KMS-11 (cell line): ENCODE results near the gene SNX9.
"Not testable (repeated sequence)": the region's sequence is repeated elsewhere in the genome, so short reads cannot be mapped to it uniquely, and the experiment has no call there.

Experiments
- H2AFZ ChIP-seq: fragments of 200-600 bp; sonication (generic); 2 replicates; pipeline ENCODE4 v1.6.1; 2016; ENCODE audit warnings: antibody characterized with exemption, mixed run types, low read depth
- H3K27ac ChIP-seq: fragments of 200-600 bp; sonication (generic); 2 replicates; pipeline ENCODE4 v1.6.1; 2016; ENCODE audit warnings: mild to moderate bottlenecking, mixed run types
- H3K27me3 ChIP-seq: fragments of 200-600 bp; sonication (generic); 2 replicates; pipeline ENCODE4 v1.6.1; 2017; ENCODE audit warnings: mild to moderate bottlenecking, low read depth, mixed run types, moderate library complexity; ENCODE audit not compliant: insufficient read depth
- H3K36me3 ChIP-seq: fragments of 200-600 bp; sonication (generic); 2 replicates; pipeline ENCODE4 v1.6.1; 2017; ENCODE audit warnings: mild to moderate bottlenecking, mixed run types; ENCODE audit not compliant: insufficient read depth
- H3K4me1 ChIP-seq: fragments of 200-600 bp; sonication (generic); 2 replicates; pipeline ENCODE4 v1.6.1; 2016; ENCODE audit warnings: mild to moderate bottlenecking, low read depth, mixed run types; ENCODE audit not compliant: poor library complexity, severe bottlenecking
- H3K4me2 ChIP-seq: fragments of 200-600 bp; sonication (generic); 2 replicates; pipeline ENCODE4 v1.7.0; 2016; ENCODE audit warnings: mild to moderate bottlenecking, mixed run types
- H3K4me3 ChIP-seq: fragments of 200-600 bp; sonication (generic); IDR thresholded peaks from 2 replicates; pipeline ENCODE4 v1.6.1; 2017; ENCODE audit warnings: low read depth, low read length, mixed read lengths; ENCODE audit not compliant: insufficient read depth
- H3K79me2 ChIP-seq: fragments of 200-600 bp; sonication (generic); 2 replicates; pipeline ENCODE4 v1.6.1; 2016; ENCODE audit warnings: low read depth, mixed run types; ENCODE audit not compliant: insufficient read depth
- H3K9ac ChIP-seq: fragments of 200-600 bp; sonication (generic); 2 replicates; pipeline ENCODE4 v1.6.1; 2016; ENCODE audit warnings: mild to moderate bottlenecking, mixed run types
- H4K20me1 ChIP-seq: fragments of 200-600 bp; sonication (generic); 2 replicates; pipeline ENCODE4 v1.6.1; 2016; ENCODE audit warnings: mild to moderate bottlenecking, mixed run types; ENCODE audit not compliant: insufficient read depth
- TF ChIP-seq, protein P1 (sequence below): fragments of 200-600 bp; sonication (generic); conservative IDR thresholded peaks from 2 replicates; pipeline ENCODE4 v1.6.1; 2017; ENCODE audit warnings: low read depth, mild to moderate bottlenecking, antibody characterized with exemption, low read length, moderate library complexity, mixed read lengths

SNX9 gene

DNA sequence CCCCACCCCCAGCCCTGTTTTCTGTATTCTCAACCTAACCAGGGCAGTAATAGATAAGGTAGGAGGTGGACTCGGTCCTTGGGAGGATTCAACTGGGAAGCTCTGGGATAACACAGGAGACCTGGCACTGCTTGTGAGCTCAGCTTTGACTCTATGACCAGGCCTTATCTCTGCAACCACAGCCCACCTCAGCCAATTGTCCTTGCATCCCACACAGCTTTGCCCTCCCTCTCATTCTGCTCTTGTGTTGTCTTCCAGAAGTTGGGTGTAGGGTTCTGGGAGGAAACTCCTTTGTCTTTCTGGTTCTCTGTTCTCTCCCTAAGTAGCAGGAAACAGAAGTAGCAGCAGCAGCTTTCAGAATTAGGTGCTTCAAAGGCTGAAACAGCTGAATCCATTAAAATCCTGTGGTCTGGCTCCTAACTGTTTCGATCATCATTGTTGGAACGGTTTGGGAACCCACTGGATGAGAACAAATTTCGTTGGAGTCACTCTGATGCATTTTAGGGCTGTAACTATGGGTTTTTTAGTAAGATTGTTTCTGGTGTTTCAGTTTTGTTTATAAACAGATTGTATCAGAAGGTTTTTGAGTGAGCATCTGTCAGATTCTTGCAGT lies 32.4 kb upstream of the SNX9 start:
- no peak overlapping the region for H3K27ac ChIP-seq
- H3K4me2 ChIP-seq = no peak overlapping the region
- H3K4me1 ChIP-seq = no peaks in the 10 kb centered on the region
- H3K79me2 ChIP-seq = no peaks in the 10 kb centered on the region
- H2AFZ ChIP-seq = no peak overlapping the region
- H3K9ac ChIP-seq = no peak overlapping the region
- H3K27me3 ChIP-seq = no peaks in the 10 kb centered on the region
- H4K20me1 ChIP-seq = no peaks in the 10 kb centered on the region
- no peak overlapping the region for H3K4me3 ChIP-seq
- TF ChIP-seq, protein P1, sequence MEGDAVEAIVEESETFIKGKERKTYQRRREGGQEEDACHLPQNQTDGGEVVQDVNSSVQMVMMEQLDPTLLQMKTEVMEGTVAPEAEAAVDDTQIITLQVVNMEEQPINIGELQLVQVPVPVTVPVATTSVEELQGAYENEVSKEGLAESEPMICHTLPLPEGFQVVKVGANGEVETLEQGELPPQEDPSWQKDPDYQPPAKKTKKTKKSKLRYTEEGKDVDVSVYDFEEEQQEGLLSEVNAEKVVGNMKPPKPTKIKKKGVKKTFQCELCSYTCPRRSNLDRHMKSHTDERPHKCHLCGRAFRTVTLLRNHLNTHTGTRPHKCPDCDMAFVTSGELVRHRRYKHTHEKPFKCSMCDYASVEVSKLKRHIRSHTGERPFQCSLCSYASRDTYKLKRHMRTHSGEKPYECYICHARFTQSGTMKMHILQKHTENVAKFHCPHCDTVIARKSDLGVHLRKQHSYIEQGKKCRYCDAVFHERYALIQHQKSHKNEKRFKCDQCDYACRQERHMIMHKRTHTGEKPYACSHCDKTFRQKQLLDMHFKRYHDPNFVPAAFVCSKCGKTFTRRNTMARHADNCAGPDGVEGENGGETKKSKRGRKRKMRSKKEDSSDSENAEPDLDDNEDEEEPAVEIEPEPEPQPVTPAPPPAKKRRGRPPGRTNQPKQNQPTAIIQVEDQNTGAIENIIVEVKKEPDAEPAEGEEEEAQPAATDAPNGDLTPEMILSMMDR = no peak
- no peaks in the 10 kb centered on the region for H3K36me3 ChIP-seq

DNA sequence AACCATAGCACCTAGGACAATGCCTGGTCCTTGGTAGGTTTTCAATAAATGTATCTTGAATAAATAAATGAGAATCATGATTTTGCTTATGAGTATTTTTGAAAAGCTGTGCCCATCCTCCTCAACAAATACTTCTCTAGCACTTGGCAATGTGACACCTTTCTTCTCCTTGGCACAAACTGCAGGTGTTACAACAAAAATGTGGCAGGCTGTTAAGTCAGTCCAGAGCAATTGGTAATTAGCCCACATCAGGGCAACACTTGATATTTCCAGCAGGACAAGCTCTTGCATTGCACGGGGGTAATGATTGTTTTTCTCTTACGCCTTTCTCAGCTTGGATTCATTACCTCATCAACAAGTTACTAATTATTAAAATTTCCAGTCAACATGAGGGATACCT lies 31.6 kb upstream of the SNX9 start:
- Histone ChIP-seq H3K27ac (no peak overlapping the region), H3K36me3 (no peaks in the 10 kb centered on the region), H4K20me1 (no peaks in the 10 kb centered on the region), H3K9ac (no peak overlapping the region), H3K4me3 (no peak overlapping the region), H3K27me3 (no peaks in the 10 kb centered on the region), H3K4me1 (no peaks in the 10 kb centered on the region), H3K4me2 (no peak overlapping the region), H3K79me2 (no peaks in the 10 kb centered on the region), H2AFZ (no peak overlapping the region)
- TF ChIP-seq, protein P1 = no peak

DNA sequence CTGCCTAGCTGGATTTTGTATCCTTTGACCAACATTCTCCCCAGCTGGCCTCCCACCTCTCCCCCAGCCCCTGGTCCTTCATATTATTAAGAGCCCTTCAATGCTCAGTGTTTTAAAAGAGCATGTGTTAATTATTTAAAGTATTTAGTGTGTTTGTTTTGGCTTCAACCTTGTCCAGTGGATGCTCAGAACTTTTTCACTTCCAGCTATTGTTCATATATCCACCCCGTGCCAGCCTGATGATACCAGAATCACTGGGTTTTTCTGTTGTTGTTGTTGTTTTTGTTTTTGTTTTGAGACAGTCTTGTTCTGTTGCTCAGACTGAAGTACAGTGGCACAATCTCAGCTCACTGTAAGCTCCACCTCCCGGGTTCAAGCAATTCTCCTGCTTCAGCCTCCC lies 30.4 kb upstream of the SNX9 start:
- Histone ChIP-seq H3K27ac (no peak overlapping the region), H3K4me3 (no peak overlapping the region), H2AFZ (no peak overlapping the region), H3K4me2 (no peak overlapping the region), H3K79me2 (no peaks in the 10 kb centered on the region), H3K36me3 (no peaks in the 10 kb centered on the region), H3K27me3 (no peaks in the 10 kb centered on the region), H3K4me1 (no peaks in the 10 kb centered on the region), H4K20me1 (no peaks in the 10 kb centered on the region), H3K9ac (no peak overlapping the region)
- TF ChIP-seq, protein P1 = no peak

DNA sequence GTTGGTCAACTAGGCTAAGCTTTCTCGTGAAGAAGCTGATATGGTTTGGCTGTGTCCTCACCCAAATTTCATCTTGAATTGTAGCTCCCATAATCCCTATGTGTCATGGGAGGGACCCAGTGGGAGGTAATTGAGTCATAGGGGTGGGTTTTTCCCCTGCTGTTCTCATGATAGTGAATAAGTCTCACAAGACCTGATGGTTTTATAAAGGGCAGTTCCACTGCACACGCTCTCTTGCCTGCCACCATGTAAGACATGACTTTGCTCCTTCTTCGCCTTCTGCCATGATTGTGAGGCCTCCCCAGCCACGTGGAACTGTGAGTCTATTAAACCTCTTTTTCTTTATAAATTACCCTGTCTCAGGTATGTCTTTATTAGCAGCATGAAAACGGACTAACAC lies 29.0 kb upstream of the SNX9 start:
- H4K20me1 ChIP-seq, H3K27ac ChIP-seq, H3K4me1 ChIP-seq, H3K36me3 ChIP-seq, H2AFZ ChIP-seq, H3K9ac ChIP-seq, H3K27me3 ChIP-seq, H3K4me3 ChIP-seq, H3K79me2 ChIP-seq, H3K4me2 ChIP-seq: not testable (repeated sequence)

DNA sequence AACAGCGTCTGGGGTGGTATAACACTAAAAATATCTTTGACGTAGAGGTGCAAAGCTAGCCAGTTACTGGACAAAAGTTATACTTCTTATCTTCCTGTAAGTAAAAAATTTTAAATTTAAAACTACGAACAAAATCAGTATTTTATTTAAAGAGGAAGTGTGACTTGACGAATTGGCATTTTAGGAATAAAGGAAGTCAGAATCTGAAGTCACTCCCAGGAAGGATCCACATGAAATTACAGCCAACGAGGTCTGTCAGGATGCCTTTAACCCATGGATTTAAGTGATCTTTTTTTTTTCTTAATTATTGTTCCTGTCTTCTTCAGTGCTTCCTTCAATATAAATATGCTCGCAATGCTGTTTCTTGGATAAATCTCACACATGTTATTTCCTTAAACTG lies 27.2 kb upstream of the SNX9 start:
- Histone ChIP-seq H3K9ac (no peak overlapping the region), H3K4me1 (peaks cover 10% of the 10 kb centered on the region), H3K27me3 (no peaks in the 10 kb centered on the region), H3K27ac (no peak overlapping the region), H3K36me3 (no peaks in the 10 kb centered on the region), H2AFZ (no peak overlapping the region), H3K4me3 (no peak overlapping the region), H3K79me2 (no peaks in the 10 kb centered on the region), H4K20me1 (no peaks in the 10 kb centered on the region), H3K4me2 (no peak overlapping the region)
- TF ChIP-seq, protein P1 = no peak
